Measurements from ENCODE around the gene TTC34.
"Not testable (repeated sequence)": the region's sequence is repeated elsewhere in the genome, so short reads cannot be mapped to it uniquely, and the experiment has no call there.

TTC34 gene

GRCh38 chr1:2783069-2783434 lies 18.4 kb downstream of the TTC34 start:
- Histone ChIP-seq H2AFZ (ENCODE audit: low read length, unreplicated experiment) (no peak overlapping the region), H3K4me1 (ENCODE audit: control insufficient read depth, insufficient read depth, low read length, unreplicated experiment) (no peaks in the 10 kb centered on the region), H3K4me3 (ENCODE audit: low read depth, low read length) (no peak overlapping the region), H3K36me3 (ENCODE audit: insufficient read depth, low read length) (no peaks in the 10 kb centered on the region), H3K27ac (ENCODE audit: low read depth, low read length) (no peak overlapping the region), H3K27me3 (ENCODE audit: insufficient read depth, low read length) (no peaks in the 10 kb centered on the region), H3K79me2 (ENCODE audit: control insufficient read depth, insufficient read depth, low read length, unreplicated experiment) (no peaks in the 10 kb centered on the region)

GRCh38 chr1:2781627-2782026 lies 19.9 kb downstream of the TTC34 start:
- Histone ChIP-seq H3K36me3 (ENCODE audit: insufficient read depth, low read length) (no peaks in the 10 kb centered on the region), H3K27ac (ENCODE audit: low read depth, low read length) (no peak overlapping the region), H3K4me1 (ENCODE audit: control insufficient read depth, insufficient read depth, low read length, unreplicated experiment) (no peaks in the 10 kb centered on the region), H3K79me2 (ENCODE audit: control insufficient read depth, insufficient read depth, low read length, unreplicated experiment) (no peaks in the 10 kb centered on the region), H3K27me3 (ENCODE audit: insufficient read depth, low read length) (no peaks in the 10 kb centered on the region), H2AFZ (ENCODE audit: low read length, unreplicated experiment) (no peak overlapping the region), H3K4me3 (ENCODE audit: low read depth, low read length) (no peak overlapping the region)

GRCh38 chr1:2778220-2778592 lies 23.3 kb downstream of the TTC34 start:
- no peak overlapping the region for H3K4me3 ChIP-seq (ENCODE audit: low read depth, low read length)
- no peak overlapping the region for H3K27ac ChIP-seq (ENCODE audit: low read depth, low read length)
- no peaks in the 10 kb centered on the region for H3K4me1 ChIP-seq (ENCODE audit: control insufficient read depth, insufficient read depth, low read length, unreplicated experiment)
- no peaks in the 10 kb centered on the region for H3K27me3 ChIP-seq (ENCODE audit: insufficient read depth, low read length)
- no peaks in the 10 kb centered on the region for H3K36me3 ChIP-seq (ENCODE audit: insufficient read depth, low read length)
- H2AFZ ChIP-seq (ENCODE audit: low read length, unreplicated experiment) = no peak overlapping the region
- no peaks in the 10 kb centered on the region for H3K79me2 ChIP-seq (ENCODE audit: control insufficient read depth, insufficient read depth, low read length, unreplicated experiment)

- no peak overlapping the region for H3K27ac ChIP-seq (ENCODE audit: low read depth, low read length)
- H3K4me1 ChIP-seq (ENCODE audit: control insufficient read depth, insufficient read depth, low read length, unreplicated experiment) = no peaks in the 10 kb centered on the region
- no peaks in the 10 kb centered on the region for H3K27me3 ChIP-seq (ENCODE audit: insufficient read depth, low read length)
- no peak overlapping the region for H2AFZ ChIP-seq (ENCODE audit: low read length, unreplicated experiment)
- H3K4me3 ChIP-seq (ENCODE audit: low read depth, low read length) = no peak overlapping the region
- H3K79me2 ChIP-seq (ENCODE audit: control insufficient read depth, insufficient read depth, low read length, unreplicated experiment) = no peaks in the 10 kb centered on the region
- H3K36me3 ChIP-seq (ENCODE audit: insufficient read depth, low read length) = no peaks in the 10 kb centered on the region
These were observed 23.9 kb downstream of the TTC34 start for GRCh38 chr1:2777424-2778219.

GRCh38 chr1:2775333-2775732 lies 26.2 kb downstream of the TTC34 start:
- H3K79me2 ChIP-seq (ENCODE audit: control insufficient read depth, insufficient read depth, low read length, unreplicated experiment); H3K36me3 ChIP-seq (ENCODE audit: insufficient read depth, low read length); H3K27me3 ChIP-seq (ENCODE audit: insufficient read depth, low read length); H3K4me1 ChIP-seq (ENCODE audit: control insufficient read depth, insufficient read depth, low read length, unreplicated experiment); H3K27ac ChIP-seq (ENCODE audit: low read depth, low read length); H3K4me3 ChIP-seq (ENCODE audit: low read depth, low read length); H2AFZ ChIP-seq (ENCODE audit: low read length, unreplicated experiment): not testable (repeated sequence)

GRCh38 chr1:2768052-2768451 lies 33.4 kb downstream of the TTC34 start:
- H3K79me2 ChIP-seq (ENCODE audit: control insufficient read depth, insufficient read depth, low read length, unreplicated experiment); H3K4me3 ChIP-seq (ENCODE audit: low read depth, low read length); H3K36me3 ChIP-seq (ENCODE audit: insufficient read depth, low read length); H3K27me3 ChIP-seq (ENCODE audit: insufficient read depth, low read length); H2AFZ ChIP-seq (ENCODE audit: low read length, unreplicated experiment); H3K4me1 ChIP-seq (ENCODE audit: control insufficient read depth, insufficient read depth, low read length, unreplicated experiment); H3K27ac ChIP-seq (ENCODE audit: low read depth, low read length): not testable (repeated sequence)

- H3K36me3 ChIP-seq (ENCODE audit: insufficient read depth, low read length) = not testable (repeated sequence)
These were observed 42.1 kb downstream of the TTC34 start for GRCh38 chr1:2759433-2759832.

GRCh38 chr1:2757519-2757918 lies 44.0 kb downstream of the TTC34 start:
- not testable (repeated sequence) for H3K27me3 ChIP-seq (ENCODE audit: insufficient read depth, low read length); H3K27ac ChIP-seq (ENCODE audit: low read depth, low read length); H3K36me3 ChIP-seq (ENCODE audit: insufficient read depth, low read length); H3K4me1 ChIP-seq (ENCODE audit: control insufficient read depth, insufficient read depth, low read length, unreplicated experiment); H3K79me2 ChIP-seq (ENCODE audit: control insufficient read depth, insufficient read depth, low read length, unreplicated experiment); H2AFZ ChIP-seq (ENCODE audit: low read length, unreplicated experiment); H3K4me3 ChIP-seq (ENCODE audit: low read depth, low read length)

More at GRCh38 chr1:2759433-2759832, 42.1 kb downstream of the TTC34 start:
- not testable (repeated sequence) for H3K27ac ChIP-seq (ENCODE audit: low read depth, low read length); H3K27me3 ChIP-seq (ENCODE audit: insufficient read depth, low read length); H3K4me3 ChIP-seq (ENCODE audit: low read depth, low read length); H2AFZ ChIP-seq (ENCODE audit: low read length, unreplicated experiment); H3K79me2 ChIP-seq (ENCODE audit: control insufficient read depth, insufficient read depth, low read length, unreplicated experiment); H3K4me1 ChIP-seq (ENCODE audit: control insufficient read depth, insufficient read depth, low read length, unreplicated experiment)

- not testable (repeated sequence) for H3K27me3 ChIP-seq (ENCODE audit: insufficient read depth, low read length); H2AFZ ChIP-seq (ENCODE audit: low read length, unreplicated experiment); H3K4me3 ChIP-seq (ENCODE audit: low read depth, low read length)
These were observed 46.1 kb downstream of the TTC34 start for GRCh38 chr1:2755426-2755825.

GRCh38 chr1:2754597-2754996 lies 46.9 kb downstream of the TTC34 start:
- not testable (repeated sequence) for H3K79me2 ChIP-seq (ENCODE audit: control insufficient read depth, insufficient read depth, low read length, unreplicated experiment); H2AFZ ChIP-seq (ENCODE audit: low read length, unreplicated experiment); H3K4me1 ChIP-seq (ENCODE audit: control insufficient read depth, insufficient read depth, low read length, unreplicated experiment); H3K36me3 ChIP-seq (ENCODE audit: insufficient read depth, low read length); H3K4me3 ChIP-seq (ENCODE audit: low read depth, low read length); H3K27me3 ChIP-seq (ENCODE audit: insufficient read depth, low read length); H3K27ac ChIP-seq (ENCODE audit: low read depth, low read length)

More at GRCh38 chr1:2755426-2755825, 46.1 kb downstream of the TTC34 start:
- H3K79me2 ChIP-seq (ENCODE audit: control insufficient read depth, insufficient read depth, low read length, unreplicated experiment); H3K27ac ChIP-seq (ENCODE audit: low read depth, low read length); H3K4me1 ChIP-seq (ENCODE audit: control insufficient read depth, insufficient read depth, low read length, unreplicated experiment); H3K36me3 ChIP-seq (ENCODE audit: insufficient read depth, low read length): not testable (repeated sequence)

- H3K27me3 ChIP-seq (ENCODE audit: insufficient read depth, low read length); H3K36me3 ChIP-seq (ENCODE audit: insufficient read depth, low read length); H3K4me1 ChIP-seq (ENCODE audit: control insufficient read depth, insufficient read depth, low read length, unreplicated experiment); H3K4me3 ChIP-seq (ENCODE audit: low read depth, low read length); H3K79me2 ChIP-seq (ENCODE audit: control insufficient read depth, insufficient read depth, low read length, unreplicated experiment); H2AFZ ChIP-seq (ENCODE audit: low read length, unreplicated experiment); H3K27ac ChIP-seq (ENCODE audit: low read depth, low read length): not testable (repeated sequence)
These were observed 49.0 kb downstream of the TTC34 start for GRCh38 chr1:2752503-2752902.

Measured in ACC112 (cell line).